DOHH2 (cell line): ENCODE results near the gene CDT1.
"Not testable (repeated sequence)": the region's sequence is repeated elsewhere in the genome, so short reads cannot be mapped to it uniquely, and the experiment has no call there.

Experiments
- H3F3A ChIP-seq: fragments of 200-600 bp; sonication (generic), shearing (Covaris generic); 2 replicates; pipeline ENCODE4 v1.6.0; 2016; ENCODE audit warnings: antibody characterized with exemption, mild to moderate bottlenecking; ENCODE audit not compliant: control insufficient read depth, insufficient read depth
- H3K27ac ChIP-seq: fragments of 200-600 bp; sonication (generic); 2 replicates; pipeline ENCODE4 v1.5.1; 2014; ENCODE audit warnings: low read depth, mild to moderate bottlenecking, low read length, moderate library complexity
- H3K27me3 ChIP-seq: fragments of 200-600 bp; sonication (generic); 2 replicates; pipeline ENCODE4 v1.6.1; 2014; ENCODE audit warnings: mild to moderate bottlenecking, low read length, mixed read lengths; ENCODE audit not compliant: control insufficient read depth
- H3K36me3 ChIP-seq: fragments of 200-600 bp; sonication (generic); 2 replicates; pipeline ENCODE4 v1.6.1; 2014; ENCODE audit warnings: mild to moderate bottlenecking, low read length, moderate library complexity, mixed read lengths; ENCODE audit not compliant: control insufficient read depth
- H3K4me1 ChIP-seq: fragments of 200-600 bp; sonication (generic); 2 replicates; pipeline ENCODE4 v1.6.1; 2014; ENCODE audit warnings: mild to moderate bottlenecking, low read length, mixed read lengths; ENCODE audit not compliant: control insufficient read depth
- H3K4me2 ChIP-seq: fragments of 200-600 bp; sonication (generic); 2 replicates; pipeline ENCODE4 v1.6.0; 2014; ENCODE audit warnings: mild to moderate bottlenecking, low read length, moderate library complexity
- H3K4me3 ChIP-seq: fragments of 200-600 bp; sonication (generic); 2 replicates; pipeline ENCODE4 v1.5.1; 2014; ENCODE audit warnings: mild to moderate bottlenecking, low read length, mixed read lengths
- H3K79me2 ChIP-seq: fragments of 200-600 bp; sonication (generic); 2 replicates; pipeline ENCODE4 v1.6.1; 2014; ENCODE audit warnings: mild to moderate bottlenecking, low read length, mixed read lengths; ENCODE audit not compliant: control insufficient read depth
- H3K9me2 ChIP-seq: fragments of 200-600 bp; sonication (generic); replicated peaks from 2 replicates; pipeline ENCODE4 v1.6.1; 2014; ENCODE audit warnings: mild to moderate bottlenecking, low read length, mixed read lengths; ENCODE audit not compliant: control insufficient read depth
- H3K9me3 ChIP-seq: fragments of 200-600 bp; sonication (generic); 2 replicates; pipeline ENCODE4 v1.6.1; 2014; ENCODE audit warnings: antibody characterized with exemption, low read length, mixed read lengths; ENCODE audit not compliant: control insufficient read depth, insufficient read depth
- H4K20me1 ChIP-seq: fragments of 200-600 bp; sonication (generic); 2 replicates; pipeline ENCODE4 v1.6.0; 2014; ENCODE audit warnings: low read depth, mild to moderate bottlenecking, antibody characterized with exemption, low read length, moderate library complexity; ENCODE audit not compliant: control insufficient read depth, insufficient read depth
- CTCF ChIP-seq: fragments of 200-600 bp; sonication (generic); IDR thresholded peaks from one replicate; pipeline ENCODE4 v1.5.1; 2014; ENCODE audit warnings: antibody characterized with exemption, mild to moderate bottlenecking, low read depth, low read length; ENCODE audit not compliant: poor library complexity, severe bottlenecking
- EZH2phosphoT487 ChIP-seq: fragments of 200-600 bp; sonication (generic); IDR thresholded peaks from 2 replicates; pipeline ENCODE4 v1.6.1; 2017; ENCODE audit warnings: borderline replicate concordance, mild to moderate bottlenecking, antibody characterized with exemption, low read length, moderate library complexity, mixed read lengths

The CDT1 gene

GRCh38 chr16:88787579-88788314, 15.8 kb upstream of the CDT1 start:
- TF ChIP-seq CTCF (no peak), EZH2phosphoT487 (no peak)

DNA sequence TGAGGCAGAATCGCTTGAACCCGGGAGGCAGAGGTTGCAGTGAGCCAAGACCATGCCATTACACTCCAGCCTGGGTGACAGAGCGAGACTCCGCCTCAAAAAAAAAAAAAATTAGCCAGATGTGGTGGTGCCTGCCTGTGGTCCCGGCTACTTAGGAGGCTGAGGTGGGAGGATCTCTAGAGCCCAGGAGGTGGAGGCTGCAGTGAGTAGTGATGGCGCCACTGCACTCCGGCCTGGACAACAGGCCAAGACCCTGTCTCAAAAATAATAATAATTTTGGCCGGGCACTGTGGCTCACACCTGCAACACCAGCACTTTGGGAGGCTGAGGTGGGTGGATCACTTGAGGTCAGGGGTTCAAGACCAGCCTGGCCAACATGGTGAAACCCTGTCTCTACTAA, 14.8 kb upstream of the CDT1 start:
- not testable (repeated sequence) for H3K27ac ChIP-seq, H3K36me3 ChIP-seq, H3K4me2 ChIP-seq, H3K27me3 ChIP-seq, H3F3A ChIP-seq, H3K9me2 ChIP-seq, H3K4me3 ChIP-seq, H4K20me1 ChIP-seq, H3K9me3 ChIP-seq
- Histone ChIP-seq H3K79me2 (peaks cover 20% of the 10 kb centered on the region), H3K4me1 (peaks cover 53% of the 10 kb centered on the region)

More at GRCh38 chr16:88787579-88788314, 15.8 kb upstream of the CDT1 start:
- H3K9me3 ChIP-seq = no peaks in the 10 kb centered on the region
- H3K4me2 ChIP-seq = no peak overlapping the region
- H3K27ac ChIP-seq = no peak overlapping the region
- H3K4me3 ChIP-seq = no peak overlapping the region
- peaks cover 16% of the 10 kb centered on the region for H3K36me3 ChIP-seq
- no peaks in the 10 kb centered on the region for H3K9me2 ChIP-seq
- H3K27me3 ChIP-seq = no peaks in the 10 kb centered on the region
- H4K20me1 ChIP-seq = peaks cover 9% of the 10 kb centered on the region; the same call in 1 of the 2 replicates
- H3F3A ChIP-seq = peaks cover 8% of the 10 kb centered on the region
- H3K79me2 ChIP-seq = peaks cover 30% of the 10 kb centered on the region
- peaks cover 53% of the 10 kb centered on the region for H3K4me1 ChIP-seq

- H3K27me3 ChIP-seq = no peaks in the 10 kb centered on the region
- no peaks in the 10 kb centered on the region; the same call in 1 of the 2 replicates for H3K36me3 ChIP-seq
- H3K4me2 ChIP-seq = no peak overlapping the region
- TF ChIP-seq CTCF (no peak), EZH2phosphoT487 (no peak)
- no peaks in the 10 kb centered on the region for H3K9me3 ChIP-seq
- H3K9me2 ChIP-seq = no peaks in the 10 kb centered on the region
- peaks cover 59% of the 10 kb centered on the region for H3K4me1 ChIP-seq
- H3F3A ChIP-seq = peaks cover 8% of the 10 kb centered on the region
- peaks cover 12% of the 10 kb centered on the region for H3K79me2 ChIP-seq
- no peaks in the 10 kb centered on the region for H4K20me1 ChIP-seq
- H3K27ac ChIP-seq = no peak overlapping the region
- no peak overlapping the region for H3K4me3 ChIP-seq
Measured at GRCh38 chr16:88789594-88789993, 14.0 kb upstream of the CDT1 start.

GRCh38 chr16:88790312-88791211, 13.0 kb upstream of the CDT1 start:
- H3K36me3 ChIP-seq = no peaks in the 10 kb centered on the region
- H3K79me2 ChIP-seq = peaks cover 3% of the 10 kb centered on the region; the same call in 1 of the 2 replicates
- peak overlapping the region; percentile 67 for H3K4me2 ChIP-seq
- no peaks in the 10 kb centered on the region for H3K9me3 ChIP-seq
- H3F3A ChIP-seq = peaks cover 8% of the 10 kb centered on the region
- no peaks in the 10 kb centered on the region for H3K9me2 ChIP-seq
- peak overlapping the region; percentile 52 for H3K4me3 ChIP-seq
- no peaks in the 10 kb centered on the region for H4K20me1 ChIP-seq
- H3K27ac ChIP-seq = peak overlapping the region; percentile 53
- TF ChIP-seq CTCF = no peak
- TF ChIP-seq EZH2phosphoT487 = no peak
- H3K27me3 ChIP-seq = no peaks in the 10 kb centered on the region
- peaks cover 65% of the 10 kb centered on the region for H3K4me1 ChIP-seq
